DMS114 treated with DMSO at 0.1 percent for 48 hours (cell line): Measurements from ENCODE around the gene TCTN1.

Experiments used
- DNase-seq: peaks from one replicate; lab custom pipeline; 2025; ENCODE audit not compliant: unreplicated experiment; lab: John Stamatoyannopoulos, UW

Gene TCTN1

GRCh38 chr12:110677982-110678381 lies 64.1 kb downstream of the TCTN1 start:
- no peak for DNase-seq

- no peak for DNase-seq
Measured at GRCh38 chr12:110679201-110679600, 65.3 kb downstream of the TCTN1 start.

- DNase-seq = no peak
Measured at GRCh38 chr12:110680032-110680431, 66.1 kb downstream of the TCTN1 start.

- DNase-seq = no peak
Measured at GRCh38 chr12:110683888-110684287, 70.0 kb downstream of the TCTN1 start.

GRCh38 chr12:110684312-110684836 lies 70.4 kb downstream of the TCTN1 start:
- no peak for DNase-seq

GRCh38 chr12:110686294-110686903 lies 72.5 kb downstream of the TCTN1 start:
- no peak for DNase-seq

GRCh38 chr12:110687396-110688169 lies 73.7 kb downstream of the TCTN1 start:
- no peak for DNase-seq

- DNase-seq = no peak
Measured at GRCh38 chr12:110688446-110689280, 74.7 kb downstream of the TCTN1 start, which contains the start of gene HVCN1. TSS of gene HVCN1 (minus strand) at chr12:110689115. CDS start at chr12:110683245, 5,870 bp downstream.

- DNase-seq = no peak
Measured at GRCh38 chr12:110689281-110690126, 75.6 kb downstream of the TCTN1 start.

- no peak for DNase-seq
Measured at GRCh38 chr12:110690127-110690430, 76.2 kb downstream of the TCTN1 start.

- DNase-seq = no peak
Measured at GRCh38 chr12:110693731-110694130, 79.8 kb downstream of the TCTN1 start.

- DNase-seq = no peak
Measured at GRCh38 chr12:110694330-110694901, 80.5 kb downstream of the TCTN1 start.

- no peak for DNase-seq
Measured at GRCh38 chr12:110696283-110696682, 82.4 kb downstream of the TCTN1 start.

- no peak for DNase-seq
Measured at GRCh38 chr12:110697236-110697635, 83.3 kb downstream of the TCTN1 start.

GRCh38 chr12:110698171-110698902 lies 84.4 kb downstream of the TCTN1 start:
- peak; percentile 69 for DNase-seq
